Naive B cell (primary cell): ENCODE measurements around the gene C22orf31. TPM values are rescaled to one million over a fixed set of nuclear protein-coding genes. Genes with fewer than 3 reads are reported as not detected.

Source experiments
- ATAC-seq, 2 donors: fragments of 150-1000 bp; cut with Tn5 transposase; 2 replicates each; pipeline ENCODE4 v1.10.0; 2021; ENCODE audit warnings: low read depth in 2 of 2, mild to moderate bottlenecking in 2 of 2, moderate library complexity in 2 of 2
- DNase-seq: peaks from one replicate; pipeline ENCODE4 v3.0.0; 2022
- H3K27ac Mint-ChIP-seq, 6 donors: one replicate each; pipeline ENCODE4 v1.8.0; 2020 to 2022; ENCODE audit warnings: mild to moderate bottlenecking in 6 of 6, mixed read lengths in 6 of 6, moderate library complexity in 5 of 6, inconsistent platforms in 2 of 6
- H3K27me3 Mint-ChIP-seq, 3 donors: one replicate each; pipeline ENCODE4 v1.8.0; 2021 to 2022; ENCODE audit warnings: mixed read lengths in 3 of 3, mild to moderate bottlenecking in 1 of 3
- H3K36me3 Mint-ChIP-seq, 2 donors: one replicate each; pipeline ENCODE4 v1.8.0; 2020 to 2022; ENCODE audit warnings: mixed read lengths in 2 of 2, inconsistent platforms in 1 of 2, mild to moderate bottlenecking in 1 of 2
- H3K4me1 Mint-ChIP-seq, 3 donors: one replicate each; pipeline ENCODE4 v1.8.0; 2020 to 2022; ENCODE audit warnings: mixed read lengths in 3 of 3, inconsistent platforms in 1 of 3, mild to moderate bottlenecking in 1 of 3, moderate library complexity in 1 of 3
- H3K4me3 Mint-ChIP-seq, 8 donors: one replicate each; pipeline ENCODE4 v1.8.0; 2020 to 2022; ENCODE audit warnings: mild to moderate bottlenecking in 8 of 8, mixed read lengths in 8 of 8, moderate library complexity in 8 of 8, inconsistent platforms in 2 of 8
- H3K9me3 Mint-ChIP-seq, 7 donors: one replicate each; pipeline ENCODE4 v1.8.0; 2020 to 2022; ENCODE audit warnings: mixed read lengths in 7 of 7, mild to moderate bottlenecking in 5 of 7, inconsistent platforms in 2 of 7, moderate library complexity in 1 of 7
- polyA plus RNA-seq, 6 donors: library from polyadenylated mRNA; unstranded; fragments of 300-500 nt; fragmentation: Illumina TruSeq; gene quantifications; one replicate each; pipeline ENCODE4 v1.2.3, GENCODE V29; 2021; ENCODE audit warnings: low read depth in 6 of 6

Gene C22orf31
- polyA plus RNA-seq: not detected

DNA sequence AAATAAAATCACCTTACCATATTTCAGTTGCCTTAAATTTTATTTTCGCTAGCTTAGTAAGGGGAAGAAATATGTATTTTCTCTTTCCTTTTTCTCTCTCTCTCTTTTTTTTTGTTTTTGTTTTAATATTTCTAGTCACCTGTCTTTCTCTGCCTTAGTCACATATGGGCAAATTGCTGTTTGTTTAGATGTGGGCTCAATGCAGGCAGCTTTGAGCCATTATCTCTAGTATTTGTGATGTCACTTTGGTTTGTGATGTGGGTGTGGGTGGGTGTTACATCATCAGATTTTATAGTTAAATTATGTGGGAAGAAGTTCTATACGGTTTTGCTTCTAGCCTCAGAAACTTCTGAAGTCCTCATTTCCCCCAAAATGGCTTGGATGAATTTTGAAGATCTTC is at the start of gene C22orf31:
TSS of gene C22orf31 (minus strand) at position 59 of the 400 bp plus-strand sequence. CDS start at position 20, 39 bp downstream.
- no peaks in the 10 kb centered on the region for H3K9me3 Mint-ChIP-seq
- no peak within 1 kb of the TSS for H3K27ac Mint-ChIP-seq
- no peak for ATAC-seq
- H3K36me3 Mint-ChIP-seq: no peaks in the 10 kb centered on the region
- H3K4me3 Mint-ChIP-seq: peak within 1 kb of the TSS in 1 of 8 donors; percentile 36
- H3K27me3 Mint-ChIP-seq: peaks cover 37 to 65% (median 49%) of the 10 kb centered on the region in 3 donors
- no peak for DNase-seq
- peaks cover 4 to 13% (median 11%) of the 10 kb centered on the region in 3 donors for H3K4me1 Mint-ChIP-seq

DNA sequence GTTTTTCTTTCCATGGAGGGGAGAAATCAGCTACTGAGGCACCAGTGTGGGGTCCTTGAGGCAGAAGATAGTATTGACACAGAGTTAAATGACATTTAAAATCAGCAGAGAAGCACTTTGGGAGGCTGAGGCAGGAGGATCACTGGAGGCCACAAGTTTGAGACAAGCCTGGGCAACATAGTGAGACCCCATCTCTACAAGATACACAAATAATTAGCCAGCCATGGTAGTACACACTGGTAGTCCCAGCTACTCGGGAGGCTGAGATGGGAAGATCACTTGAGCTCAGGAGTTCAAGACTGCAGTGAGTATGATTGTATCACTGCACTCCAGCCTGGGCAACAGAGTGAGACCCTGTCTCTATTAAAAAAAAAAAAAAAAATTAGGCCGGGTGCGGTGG is 49.3 kb upstream of the C22orf31 start:
- H3K36me3 Mint-ChIP-seq: no peaks in the 10 kb centered on the region
- H3K4me1 Mint-ChIP-seq: no peaks in the 10 kb centered on the region
- H3K4me3 Mint-ChIP-seq: no peak overlapping the region
- H3K27ac Mint-ChIP-seq: peak overlapping the region in 2 of 6 donors; percentile 69 to 70
- DNase-seq (no peak), ATAC-seq (no peak)
- H3K9me3 Mint-ChIP-seq: no peaks in the 10 kb centered on the region
- H3K27me3 Mint-ChIP-seq: peaks cover 17 to 54% (median 33%) of the 10 kb centered on the region in 3 donors

DNA sequence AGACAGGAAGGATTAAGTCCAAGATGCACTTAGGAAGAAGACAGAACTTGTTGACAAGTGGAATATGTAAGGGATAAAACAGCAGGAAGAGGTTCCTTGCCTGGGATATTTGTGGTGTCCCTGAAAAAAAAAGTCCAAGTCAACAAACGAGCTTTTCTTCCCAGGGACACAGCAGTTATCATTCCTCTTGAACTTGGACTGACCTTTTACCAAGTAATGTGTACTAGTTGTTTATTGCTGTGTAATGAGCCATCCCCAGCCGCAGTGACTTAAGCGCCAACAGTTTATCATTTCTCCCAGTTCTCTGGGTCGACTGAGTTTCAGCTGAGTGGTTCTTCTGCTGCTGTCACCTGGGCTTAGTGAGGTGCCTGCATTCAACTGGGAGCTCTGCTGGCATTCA is 48.2 kb upstream of the C22orf31 start:
- H3K36me3 Mint-ChIP-seq: no peaks in the 10 kb centered on the region
- no peak for ATAC-seq
- no peaks in the 10 kb centered on the region for H3K9me3 Mint-ChIP-seq
- H3K27ac Mint-ChIP-seq: no peak overlapping the region
- no peaks in the 10 kb centered on the region for H3K4me1 Mint-ChIP-seq
- H3K27me3 Mint-ChIP-seq: peaks cover 6 to 51% (median 31%) of the 10 kb centered on the region in 3 donors
- H3K4me3 Mint-ChIP-seq: no peak overlapping the region
- no peak for DNase-seq

DNA sequence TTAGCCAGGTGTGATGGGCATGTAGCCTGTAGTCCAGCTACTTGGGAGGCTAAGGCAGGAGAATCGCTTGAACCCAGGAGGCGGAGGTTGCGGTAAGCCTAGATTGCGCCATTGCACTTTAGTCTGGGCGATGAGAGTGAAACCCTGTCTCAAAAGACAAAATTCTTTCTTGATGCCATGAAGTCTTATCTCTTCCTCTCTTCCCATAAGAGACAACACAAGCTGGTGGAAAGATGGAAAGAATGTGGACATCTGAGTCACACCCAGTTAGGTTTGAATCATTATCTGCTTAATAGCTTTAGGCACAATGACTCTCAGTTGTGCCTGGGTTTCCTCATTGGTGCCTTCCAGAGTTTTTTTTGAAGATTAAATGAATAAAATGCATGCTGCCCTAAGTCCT is 46.5 kb upstream of the C22orf31 start:
- H3K36me3 Mint-ChIP-seq: no peaks in the 10 kb centered on the region
- ATAC-seq: no peak
- no peak for DNase-seq
- H3K27me3 Mint-ChIP-seq: peaks cover 3 to 40% (median 28%) of the 10 kb centered on the region in 3 donors
- H3K27ac Mint-ChIP-seq: no peak overlapping the region
- H3K4me3 Mint-ChIP-seq: no peak overlapping the region
- H3K4me1 Mint-ChIP-seq: no peaks in the 10 kb centered on the region
- H3K9me3 Mint-ChIP-seq: no peaks in the 10 kb centered on the region

DNA sequence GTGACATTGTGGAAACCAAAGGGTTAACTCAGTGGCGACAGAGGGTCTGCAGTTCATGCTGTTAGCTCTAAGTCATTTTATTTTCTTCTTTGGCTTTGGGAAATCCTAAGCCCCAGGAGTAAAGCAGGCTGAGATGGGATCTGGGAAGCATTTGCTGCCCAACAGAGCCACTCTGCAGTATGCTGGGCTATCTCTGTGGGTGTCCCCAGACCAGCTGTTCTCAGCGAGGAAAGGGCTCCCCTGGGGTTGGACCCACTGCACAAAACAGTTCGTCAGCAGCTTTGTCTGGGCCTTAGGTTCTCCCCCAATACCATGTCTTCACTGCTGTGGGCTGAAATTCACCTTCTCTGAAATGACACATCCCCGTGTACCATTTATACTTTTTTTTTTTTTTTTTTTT is 45.2 kb upstream of the C22orf31 start:
- Mint-ChIP-seq H3K27me3 (peaks cover 3 to 36% (median 23%) of the 10 kb centered on the region in 3 donors), H3K27ac (no peak overlapping the region), H3K4me3 (no peak overlapping the region), H3K9me3 (no peaks in the 10 kb centered on the region), H3K36me3 (no peaks in the 10 kb centered on the region), H3K4me1 (no peaks in the 10 kb centered on the region)
- ATAC-seq (no peak), DNase-seq (no peak)

DNA sequence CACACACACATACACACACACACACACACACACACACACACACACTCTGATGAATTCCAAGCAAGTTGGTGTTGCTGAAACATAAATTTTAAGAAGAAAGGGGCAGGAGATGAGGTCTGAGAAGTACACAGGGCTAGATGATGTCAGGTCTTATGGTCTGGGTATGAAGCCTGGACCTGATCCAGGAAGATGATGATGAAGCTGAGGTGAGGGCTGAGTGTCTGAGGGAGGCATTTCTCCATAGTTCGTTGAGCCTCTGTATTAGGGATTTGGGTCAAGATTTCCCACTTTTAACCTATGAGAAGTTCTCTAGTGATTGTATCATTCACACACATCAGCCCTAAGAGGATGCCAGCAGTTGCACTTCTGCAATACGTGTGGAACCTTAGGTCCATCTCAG is 43.8 kb upstream of the C22orf31 start:
- Mint-ChIP-seq H3K4me3 (no peak overlapping the region), H3K27ac (no peak overlapping the region), H3K36me3 (no peaks in the 10 kb centered on the region), H3K27me3 (peaks cover 3 to 30% (median 20%) of the 10 kb centered on the region in 3 donors), H3K4me1 (no peaks in the 10 kb centered on the region), H3K9me3 (no peaks in the 10 kb centered on the region)
- no peak for ATAC-seq
- no peak for DNase-seq

DNA sequence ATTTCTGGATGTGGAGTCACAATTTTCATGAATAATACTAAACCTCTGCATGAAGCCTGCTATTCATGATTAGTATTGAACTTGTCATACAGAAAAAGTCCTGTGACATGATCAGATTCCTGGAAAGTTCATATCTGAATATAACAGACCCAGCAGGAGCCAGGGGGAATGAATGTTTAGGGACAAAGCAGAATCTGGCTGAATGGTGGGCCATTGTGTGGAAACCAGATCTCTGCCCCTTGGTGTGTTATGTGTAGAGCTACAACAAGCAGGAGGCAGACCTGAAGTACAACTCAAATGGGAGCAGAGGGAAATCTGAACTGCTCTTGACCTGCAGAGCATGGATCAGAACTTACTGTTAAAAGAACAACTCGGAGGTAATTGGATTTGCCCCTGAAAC is 41.5 kb upstream of the C22orf31 start:
- ATAC-seq: no peak
- Mint-ChIP-seq H3K4me1 (no peaks in the 10 kb centered on the region), H3K27ac (peak overlapping the region in 1 of 6 donors; percentile 59)

DNA sequence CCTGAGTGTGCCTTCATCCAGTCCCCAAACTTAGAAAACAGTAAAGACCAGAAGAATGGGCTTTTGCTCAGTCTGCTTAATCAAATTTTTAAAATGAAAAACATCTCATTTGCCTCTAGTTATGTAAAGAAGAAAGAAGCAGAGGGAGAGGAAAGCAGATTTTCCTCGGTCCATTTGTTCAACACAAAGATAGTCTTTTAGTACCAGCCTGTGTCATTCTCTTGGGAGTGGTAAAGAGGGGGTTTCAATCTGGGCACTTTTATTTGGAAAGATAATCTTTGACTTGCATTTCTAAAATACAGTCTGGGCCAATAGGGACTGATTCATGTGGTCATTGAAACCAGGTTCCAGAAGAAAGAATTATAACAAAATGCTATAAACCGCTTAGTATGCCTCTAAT is 40.7 kb upstream of the C22orf31 start:
- H3K27me3 Mint-ChIP-seq: peaks cover 0 to 19% (median 10%) of the 10 kb centered on the region in 3 donors
- no peaks in the 10 kb centered on the region for H3K36me3 Mint-ChIP-seq
- H3K4me1 Mint-ChIP-seq: no peaks in the 10 kb centered on the region
- no peaks in the 10 kb centered on the region for H3K9me3 Mint-ChIP-seq
- no peak for ATAC-seq
- no peak overlapping the region for H3K4me3 Mint-ChIP-seq
- DNase-seq: no peak
- no peak overlapping the region for H3K27ac Mint-ChIP-seq

More for the DNA sequence above, 41.5 kb upstream of the C22orf31 start:
- no peak for DNase-seq
- Mint-ChIP-seq H3K9me3 (no peaks in the 10 kb centered on the region), H3K36me3 (no peaks in the 10 kb centered on the region), H3K27me3 (peaks cover under 1 to 24% (median 10%) of the 10 kb centered on the region in 3 donors), H3K4me3 (no peak overlapping the region)

DNA sequence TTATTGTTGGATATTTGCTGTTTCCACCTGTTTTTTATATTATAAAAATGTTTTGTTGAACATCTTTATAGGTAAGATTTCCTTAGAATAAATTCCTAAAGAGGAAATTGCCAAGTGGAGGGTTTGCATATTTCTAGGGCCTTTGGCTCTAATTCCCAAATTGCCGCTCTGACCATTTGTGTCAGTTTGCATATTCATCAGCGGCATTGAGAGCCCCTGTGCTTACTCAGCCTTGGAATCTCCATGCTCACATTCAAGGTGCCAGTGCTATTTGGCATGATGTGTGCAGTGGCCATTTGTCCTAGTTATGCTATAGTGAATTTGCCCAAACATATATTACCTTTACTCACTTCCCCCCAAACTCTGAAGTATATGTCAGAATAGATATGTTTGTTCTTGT is 36.7 kb upstream of the C22orf31 start:
- H3K9me3 Mint-ChIP-seq: no peaks in the 10 kb centered on the region
- no peak for DNase-seq
- no peaks in the 10 kb centered on the region for H3K4me1 Mint-ChIP-seq
- H3K27me3 Mint-ChIP-seq: peaks cover 0 to 30% (median 9%) of the 10 kb centered on the region in 3 donors
- no peak for ATAC-seq
- no peak overlapping the region for H3K4me3 Mint-ChIP-seq
- H3K27ac Mint-ChIP-seq: no peak overlapping the region
- H3K36me3 Mint-ChIP-seq: no peaks in the 10 kb centered on the region

DNA sequence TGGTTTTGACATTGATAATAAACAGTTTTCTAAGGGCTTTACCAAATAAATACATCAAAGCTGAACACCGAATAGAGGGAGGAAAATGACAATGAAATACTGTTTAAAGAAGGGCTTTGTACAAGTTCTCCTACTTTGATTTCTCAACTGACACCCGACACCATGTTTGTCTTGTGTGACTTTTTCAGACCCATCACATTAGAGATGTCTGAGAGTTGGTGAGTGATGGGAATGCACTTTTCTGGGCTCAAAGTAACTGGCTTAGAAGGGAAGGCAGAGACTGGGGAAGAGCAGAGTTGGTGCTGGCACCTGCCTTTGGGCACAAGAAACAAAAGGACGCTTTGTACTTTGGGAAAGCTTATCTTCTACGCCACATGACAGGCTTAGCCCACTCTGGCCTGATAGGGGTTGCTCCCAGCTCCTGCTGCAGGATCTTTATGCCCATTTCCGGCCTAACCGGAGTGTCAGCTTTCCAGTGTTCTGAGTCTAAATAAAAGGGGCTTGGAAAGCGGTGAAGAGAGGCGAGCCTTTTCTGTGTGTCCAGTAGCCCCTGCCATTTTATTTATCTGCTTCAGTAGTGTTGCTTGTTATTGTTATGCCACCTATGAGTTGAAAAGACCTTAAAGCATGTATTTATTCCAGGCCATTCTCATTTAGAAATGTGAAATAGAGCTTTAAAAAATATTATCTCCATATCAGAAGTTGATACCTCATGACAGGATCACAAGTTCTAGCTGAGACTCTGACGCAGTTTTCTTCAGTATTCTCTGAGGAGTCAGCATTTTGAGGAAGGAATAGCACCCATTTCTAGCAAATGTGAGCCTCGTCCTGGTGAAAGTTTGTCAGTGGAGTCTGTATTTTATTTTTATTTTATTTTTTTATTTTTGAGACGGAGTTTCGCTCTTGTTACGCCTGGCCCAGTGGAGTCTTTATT is 35.4 kb upstream of the C22orf31 start:
- Mint-ChIP-seq H3K9me3 (no peaks in the 10 kb centered on the region), H3K4me3 (no peak overlapping the region), H3K27me3 (peaks cover 2 to 38% (median 15%) of the 10 kb centered on the region in 3 donors), H3K27ac (no peak overlapping the region), H3K4me1 (no peaks in the 10 kb centered on the region), H3K36me3 (no peaks in the 10 kb centered on the region)
- ATAC-seq (no peak), DNase-seq (no peak)

DNA sequence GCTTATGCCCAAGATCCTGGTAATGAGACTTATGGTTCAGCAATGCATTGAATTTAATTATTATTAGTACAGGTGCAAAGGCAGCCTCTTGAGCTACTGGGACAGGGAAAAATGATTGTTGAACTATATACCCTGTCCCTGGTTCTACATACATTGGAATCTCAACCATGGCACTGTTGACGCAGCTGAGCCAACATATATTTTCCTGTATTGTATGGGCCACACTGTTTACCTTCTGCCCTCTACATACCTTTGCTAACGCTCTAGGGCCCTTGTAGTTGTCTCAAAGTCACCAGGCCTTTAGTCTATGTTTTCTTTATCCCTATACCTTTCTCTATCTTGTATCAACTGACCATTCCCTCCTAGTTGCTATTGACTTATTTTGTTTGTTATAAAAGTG is 33.8 kb upstream of the C22orf31 start:
- H3K9me3 Mint-ChIP-seq: no peaks in the 10 kb centered on the region

DNA sequence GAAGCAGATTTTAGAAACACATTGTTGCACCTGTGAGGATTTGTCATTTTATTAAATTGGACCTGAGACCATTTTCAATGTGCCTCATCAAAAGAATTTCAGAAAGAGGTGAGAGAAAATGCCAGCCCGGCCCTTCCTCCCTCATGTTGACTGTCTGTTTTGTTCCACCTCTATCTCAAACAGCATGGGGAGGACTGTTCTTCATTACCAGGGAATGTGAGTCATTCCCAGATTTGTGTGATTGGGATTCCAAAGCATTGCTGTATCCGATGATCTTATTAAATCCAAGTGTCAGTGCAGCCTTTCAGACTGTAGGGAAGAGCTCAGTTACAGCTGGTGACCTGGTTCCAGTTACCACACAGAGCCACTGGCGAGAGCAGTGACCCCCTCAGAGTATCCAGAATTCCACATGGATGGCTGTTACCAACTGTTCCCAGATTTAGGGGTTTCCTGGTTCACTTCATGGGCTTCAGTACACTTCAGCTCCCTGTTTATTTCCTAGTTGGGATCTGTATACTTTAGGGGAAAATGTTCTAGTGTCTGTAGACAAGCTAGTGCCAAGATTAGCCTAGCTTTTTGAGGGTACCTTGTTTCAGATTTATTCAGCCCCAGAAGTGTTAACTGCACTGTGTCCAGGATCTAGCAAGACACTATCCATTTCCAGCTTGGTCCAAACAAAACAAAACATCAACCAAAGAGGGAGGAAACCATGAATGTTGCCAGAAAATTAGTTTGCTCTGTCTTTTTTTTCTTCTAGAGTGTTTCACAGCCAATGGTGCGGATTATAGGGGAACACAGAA is 32.1 kb upstream of the C22orf31 start:
- H3K27ac Mint-ChIP-seq: no peak overlapping the region
- peaks cover 17 to 50% (median 41%) of the 10 kb centered on the region in 3 donors for H3K27me3 Mint-ChIP-seq

More for the DNA sequence above, 33.8 kb upstream of the C22orf31 start:
- H3K36me3 Mint-ChIP-seq: no peaks in the 10 kb centered on the region
- H3K27me3 Mint-ChIP-seq: peaks cover 7 to 45% (median 24%) of the 10 kb centered on the region in 3 donors
- no peak overlapping the region for H3K4me3 Mint-ChIP-seq
- ATAC-seq (no peak), DNase-seq (no peak)
- no peak overlapping the region for H3K27ac Mint-ChIP-seq
- no peaks in the 10 kb centered on the region for H3K4me1 Mint-ChIP-seq

DNA sequence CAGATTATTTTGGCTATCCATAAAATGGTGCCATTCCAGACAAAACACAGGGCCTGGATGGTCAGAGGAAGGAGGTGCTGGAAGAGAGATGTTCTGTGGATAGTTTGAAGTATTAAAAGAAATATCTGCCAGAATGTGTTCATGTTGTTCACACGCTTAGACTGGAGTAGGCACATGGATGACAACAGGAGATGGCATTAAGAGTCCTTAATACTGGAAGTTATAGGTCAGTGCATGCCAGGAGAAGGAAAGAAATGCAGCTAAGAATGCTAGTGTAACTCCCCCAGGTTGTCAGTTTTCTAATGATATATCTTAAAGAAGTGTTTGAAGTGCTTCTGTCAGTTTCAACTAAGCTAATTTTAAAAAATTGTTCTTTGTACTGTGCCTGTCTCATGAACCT is 31.4 kb upstream of the C22orf31 start:
- H3K27me3 Mint-ChIP-seq: peaks cover 20 to 46% (median 42%) of the 10 kb centered on the region in 3 donors

More for the DNA sequence above, 32.1 kb upstream of the C22orf31 start:
- Mint-ChIP-seq H3K4me3 (no peak overlapping the region), H3K9me3 (no peaks in the 10 kb centered on the region), H3K36me3 (no peaks in the 10 kb centered on the region), H3K4me1 (no peaks in the 10 kb centered on the region)
- ATAC-seq: no peak
- no peak for DNase-seq

More for the DNA sequence above, 31.4 kb upstream of the C22orf31 start:
- no peak for ATAC-seq
- no peaks in the 10 kb centered on the region for H3K9me3 Mint-ChIP-seq
- DNase-seq: no peak
- H3K36me3 Mint-ChIP-seq: no peaks in the 10 kb centered on the region
- H3K4me1 Mint-ChIP-seq: no peaks in the 10 kb centered on the region
- no peak overlapping the region for H3K4me3 Mint-ChIP-seq
- no peak overlapping the region for H3K27ac Mint-ChIP-seq
